ENCODE data around the gene PBX4.

PBX4 gene

DNA sequence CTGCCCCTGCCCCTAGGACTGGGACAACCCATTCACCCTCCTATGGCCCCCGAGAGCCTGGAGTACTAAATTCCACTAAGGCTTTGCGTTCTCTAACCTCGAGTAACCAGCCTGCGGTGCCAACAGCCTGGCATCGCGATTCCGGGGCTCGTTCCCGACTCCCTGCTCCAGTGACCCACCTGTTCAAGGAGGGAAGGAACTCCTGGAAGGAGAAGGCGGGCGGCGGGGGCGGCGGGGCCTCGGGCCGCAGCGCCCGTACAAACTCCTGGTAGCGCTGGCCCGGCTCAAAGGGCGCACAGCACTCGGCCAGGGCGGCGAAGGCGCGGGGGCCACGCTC lies 18.7 kb upstream of the PBX4 start:
- no peak for TF ChIP-seq GATA3 (IDR thresholded peaks at IDR 0.05; ENCODE audit: low read depth, low read length)
- TF ChIP-seq GATA2 (IDR thresholded peaks at IDR 0.05; ENCODE audit: low read depth, low read length): no peak

DNA sequence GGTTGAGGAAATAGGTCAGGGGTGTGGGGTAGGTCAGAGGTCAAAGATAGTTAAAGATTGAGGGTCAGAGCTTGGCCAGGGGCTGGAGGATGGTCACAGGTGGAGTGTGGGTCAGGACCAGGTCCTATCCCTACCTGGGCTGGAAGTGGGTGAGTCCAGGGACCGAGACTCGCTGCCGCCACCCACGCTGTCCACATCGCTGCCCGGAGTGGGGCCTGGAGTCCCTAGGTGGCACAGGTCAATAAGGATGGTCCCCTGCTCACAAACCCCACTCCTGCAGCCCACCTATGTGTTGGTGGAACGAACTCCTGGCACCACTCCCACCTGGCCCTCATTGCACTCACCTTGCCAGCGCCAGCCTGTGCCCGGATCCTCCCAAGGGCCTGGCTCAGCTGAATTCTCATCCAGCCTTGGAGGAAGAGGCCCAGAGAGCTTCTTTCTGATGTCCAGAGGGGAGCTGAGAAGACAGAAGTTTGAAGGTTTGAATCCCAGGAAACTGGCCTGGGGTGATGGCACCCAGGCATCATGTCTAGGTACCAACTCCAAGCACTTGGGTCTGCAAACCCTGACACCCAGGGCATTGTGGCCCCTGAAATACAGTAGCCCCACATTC lies 18.2 kb upstream of the PBX4 start:
- TF ChIP-seq GATA3 (IDR thresholded peaks at IDR 0.05; ENCODE audit: low read depth, low read length) (no peak), GATA2 (IDR thresholded peaks at IDR 0.05; ENCODE audit: low read depth, low read length) (no peak)

DNA sequence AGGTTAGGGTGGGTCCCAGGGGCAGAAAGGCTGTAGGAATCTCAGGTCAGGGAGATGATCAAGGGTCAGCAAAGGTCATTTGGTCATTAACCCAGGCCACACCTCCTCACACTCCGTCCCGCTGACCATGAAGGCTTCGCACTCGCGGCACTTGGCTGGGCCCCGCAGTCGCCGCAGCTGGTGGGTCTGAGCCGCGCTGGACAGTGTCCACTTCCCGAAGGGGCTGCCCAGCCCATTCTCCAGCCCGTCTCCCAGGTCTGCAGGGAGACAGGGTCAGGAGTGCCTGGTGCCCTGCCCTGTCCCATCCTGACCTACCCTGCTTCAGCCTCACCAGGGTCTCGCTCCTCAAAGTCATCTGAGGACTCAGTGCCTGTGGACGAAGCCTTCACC lies 16.8 kb upstream of the PBX4 start:
- TF ChIP-seq GATA3 (IDR thresholded peaks at IDR 0.05; ENCODE audit: low read depth, low read length) (no peak), GATA2 (IDR thresholded peaks at IDR 0.05; ENCODE audit: low read depth, low read length) (no peak)

DNA sequence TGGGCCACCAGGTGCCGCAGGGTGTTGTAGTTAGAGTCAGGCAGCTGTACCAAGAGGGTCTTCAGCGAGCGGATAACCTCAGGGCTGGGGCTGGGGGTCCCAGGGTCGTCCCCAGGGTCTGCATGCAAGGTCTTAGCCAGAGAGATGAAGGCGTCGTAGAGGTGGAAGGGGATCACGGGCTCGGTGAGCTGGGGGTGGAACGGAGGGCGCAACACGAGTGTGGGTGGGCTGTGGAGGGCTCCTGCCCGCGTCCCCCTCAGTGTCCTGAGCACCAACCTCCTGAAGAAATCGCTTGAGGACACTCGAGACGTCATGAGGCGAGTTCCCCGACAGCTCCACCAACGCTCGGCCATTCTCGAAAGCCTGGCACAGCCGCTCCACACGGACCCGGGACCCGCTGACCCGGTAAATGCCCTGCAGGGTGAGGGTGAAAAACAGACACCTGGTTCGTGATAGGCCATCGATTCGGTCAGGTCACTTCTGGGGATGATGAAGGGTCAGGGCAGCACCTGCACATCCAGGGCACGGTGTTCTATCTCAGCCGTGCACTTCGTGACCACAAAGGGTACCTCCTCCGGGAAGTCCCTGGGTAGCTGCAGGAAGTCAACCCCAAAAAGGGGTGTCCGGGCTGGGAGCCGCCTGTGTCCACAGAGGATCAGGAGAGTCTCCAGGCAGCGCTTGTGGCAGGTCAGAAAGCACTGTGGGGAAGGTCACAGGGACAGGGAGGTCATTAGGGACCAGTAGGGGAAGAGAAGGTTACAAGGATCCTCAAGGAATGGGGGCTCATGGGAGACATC lies 16.2 kb upstream of the PBX4 start:
- no peak for TF ChIP-seq GATA3 (IDR thresholded peaks at IDR 0.05; ENCODE audit: low read depth, low read length)
- no peak for TF ChIP-seq GATA2 (IDR thresholded peaks at IDR 0.05; ENCODE audit: low read depth, low read length)

DNA sequence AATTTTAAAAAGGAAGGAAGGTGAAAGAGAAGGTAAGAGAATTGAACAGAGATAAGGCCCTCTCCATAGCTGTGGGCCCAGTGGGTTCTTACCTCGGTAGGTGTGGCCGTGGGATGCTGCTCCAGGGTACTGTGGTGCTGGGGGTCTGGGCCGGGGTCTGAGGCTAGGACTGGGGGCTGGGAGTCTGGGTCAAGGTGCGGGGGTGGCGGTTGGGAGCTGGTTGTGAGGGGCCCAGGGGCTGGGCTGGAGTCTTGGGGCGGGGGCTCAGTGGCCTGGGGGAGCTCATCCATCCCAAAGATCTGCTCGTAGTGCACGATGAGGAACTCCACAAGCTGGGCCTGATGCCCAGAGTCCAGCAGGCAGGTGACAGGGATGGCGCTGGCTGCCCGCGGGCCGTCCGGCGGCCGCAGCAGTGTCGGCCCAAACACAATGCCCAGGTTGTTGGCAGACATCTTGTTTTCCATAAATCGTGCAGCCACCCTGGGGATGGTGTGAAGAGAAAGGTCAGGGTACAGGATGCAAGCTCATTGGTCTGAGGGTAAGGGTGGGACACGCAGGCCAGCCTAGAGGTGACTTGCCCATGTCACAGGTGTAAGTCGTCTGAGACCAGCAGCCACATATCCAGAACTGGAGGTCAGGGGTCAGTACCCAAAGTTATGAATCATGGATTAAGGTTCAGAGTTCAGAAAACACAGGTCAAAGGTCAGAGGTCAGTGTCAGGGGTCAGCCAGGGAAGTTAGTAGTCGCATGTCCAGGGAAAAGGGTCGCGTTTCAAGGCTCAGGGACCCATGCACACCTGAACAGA lies 15.4 kb upstream of the PBX4 start:
- no peak for TF ChIP-seq GATA2 (IDR thresholded peaks at IDR 0.05; ENCODE audit: low read depth, low read length)
- TF ChIP-seq GATA3 (IDR thresholded peaks at IDR 0.05; ENCODE audit: low read depth, low read length): no peak

DNA sequence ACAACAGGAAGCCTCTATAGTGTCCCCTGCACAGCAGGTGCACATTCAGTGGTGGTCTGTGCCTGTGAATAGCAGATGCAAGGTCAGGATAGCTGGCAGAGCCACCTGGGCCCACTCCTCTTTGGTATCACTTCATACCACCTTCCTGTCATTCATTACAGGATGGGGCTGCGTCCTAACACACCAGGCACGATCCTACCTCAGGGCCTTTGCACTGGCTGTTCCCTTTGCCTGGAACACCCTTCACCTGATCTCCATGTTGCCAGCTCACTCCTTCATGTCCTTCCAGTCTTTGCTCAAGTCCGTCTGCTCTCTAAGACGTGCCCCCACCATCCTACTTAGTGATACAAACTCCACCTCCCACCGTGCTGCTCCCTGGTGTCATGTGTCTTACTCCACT lies 14.2 kb upstream of the PBX4 start:
- TF ChIP-seq GATA2 (IDR thresholded peaks at IDR 0.05; ENCODE audit: low read depth, low read length): no peak
- TF ChIP-seq GATA3 (IDR thresholded peaks at IDR 0.05; ENCODE audit: low read depth, low read length): no peak

DNA sequence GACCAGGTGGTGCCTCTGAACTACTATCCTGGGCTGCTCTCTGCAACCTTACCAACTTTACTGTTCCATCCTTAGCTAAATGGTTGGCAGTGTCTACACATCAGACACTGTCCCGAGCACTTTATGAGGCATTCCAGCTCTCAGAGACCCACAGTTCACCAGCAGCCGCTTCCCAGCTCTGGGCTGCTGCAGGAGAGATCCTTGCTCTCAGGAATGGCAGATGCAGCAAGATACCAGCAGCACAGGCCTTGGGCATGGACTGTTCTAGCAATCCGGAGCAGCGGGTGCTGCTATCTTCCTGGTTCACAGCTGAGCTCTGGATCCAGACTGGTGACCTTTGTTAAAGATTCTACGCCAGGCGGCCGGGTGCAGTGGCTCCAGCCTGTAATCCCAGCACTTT lies 12.9 kb upstream of the PBX4 start:
- TF ChIP-seq GATA2 (IDR thresholded peaks at IDR 0.05; ENCODE audit: low read depth, low read length) (no peak), GATA3 (IDR thresholded peaks at IDR 0.05; ENCODE audit: low read depth, low read length) (no peak)

DNA sequence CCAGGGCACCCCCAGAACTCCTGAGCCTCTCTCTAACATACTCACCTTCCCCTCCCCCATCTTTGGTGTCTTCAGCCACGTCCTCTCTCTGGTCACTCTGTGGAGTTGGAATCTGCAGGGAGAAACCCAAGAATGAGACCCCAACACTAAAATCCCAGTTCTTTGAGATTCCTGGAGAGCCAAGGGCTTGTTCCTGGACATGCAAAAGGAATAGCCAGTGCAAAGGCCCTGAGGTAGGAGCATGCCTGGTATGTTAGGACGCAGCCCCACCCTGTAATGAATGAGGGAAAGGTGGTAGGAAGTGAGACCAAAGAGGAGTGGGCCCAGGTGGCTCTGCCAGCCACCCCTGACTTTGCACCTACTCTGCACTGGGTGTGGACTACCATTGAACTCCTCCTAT lies 11.9 kb upstream of the PBX4 start:
- TF ChIP-seq GATA2 (IDR thresholded peaks at IDR 0.05; ENCODE audit: low read depth, low read length) (no peak), GATA3 (IDR thresholded peaks at IDR 0.05; ENCODE audit: low read depth, low read length) (no peak)

DNA sequence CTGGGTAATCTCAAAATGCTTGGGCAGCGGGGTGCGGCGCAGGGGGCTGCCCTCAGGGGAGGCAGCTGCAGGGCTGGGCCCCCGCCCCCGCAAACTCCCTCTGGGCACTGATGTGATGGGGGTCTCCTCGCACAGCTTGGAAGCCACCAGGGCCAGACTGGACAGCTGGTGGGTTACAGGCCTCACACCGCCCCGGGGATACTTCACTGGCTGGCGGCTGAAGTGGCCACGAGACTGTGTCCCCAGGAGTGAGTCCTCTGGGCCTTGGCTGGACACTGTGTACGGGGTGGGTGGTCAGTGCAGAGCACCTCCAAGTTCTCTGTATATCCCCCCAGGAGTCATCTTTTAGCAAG lies 11.6 kb upstream of the PBX4 start:
- TF ChIP-seq GATA2 (IDR thresholded peaks at IDR 0.05; ENCODE audit: low read depth, low read length) (no peak), GATA3 (IDR thresholded peaks at IDR 0.05; ENCODE audit: low read depth, low read length) (no peak)

DNA sequence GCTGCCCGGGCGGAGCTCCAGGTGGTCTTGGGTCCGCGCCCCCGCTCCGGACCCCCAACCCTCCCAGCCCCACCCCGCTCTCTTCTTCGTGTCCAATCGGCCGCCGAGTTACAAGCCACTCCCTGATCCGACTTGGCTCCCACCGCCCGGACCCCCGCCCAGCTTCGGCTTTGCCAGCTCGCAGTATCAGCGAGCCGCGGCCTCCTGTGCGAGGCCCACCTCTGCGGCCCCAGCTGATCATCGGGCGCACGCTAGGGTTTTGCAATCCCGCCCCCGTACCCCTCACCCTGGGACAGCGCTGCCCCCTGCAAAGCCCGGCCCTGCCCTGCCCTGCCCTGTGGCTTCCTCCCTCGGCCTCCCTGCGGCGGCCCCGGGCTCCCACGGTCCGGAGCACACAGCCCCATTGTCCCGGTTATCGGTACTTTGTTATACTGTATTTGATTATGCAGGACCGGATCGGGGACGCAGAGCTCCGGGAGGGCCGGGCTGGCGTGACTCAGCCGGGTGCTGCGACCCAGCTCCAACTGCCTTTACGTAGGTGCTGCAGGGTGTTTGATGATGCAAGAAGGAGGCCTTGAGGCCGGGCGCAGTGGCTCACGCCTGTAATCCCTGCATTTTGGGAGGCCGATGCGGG lies 10.1 kb upstream of the PBX4 start:
- TF ChIP-seq GATA2 (IDR thresholded peaks at IDR 0.05; ENCODE audit: low read depth, low read length): no peak
- TF ChIP-seq GATA3 (IDR thresholded peaks at IDR 0.05; ENCODE audit: low read depth, low read length): no peak

DNA sequence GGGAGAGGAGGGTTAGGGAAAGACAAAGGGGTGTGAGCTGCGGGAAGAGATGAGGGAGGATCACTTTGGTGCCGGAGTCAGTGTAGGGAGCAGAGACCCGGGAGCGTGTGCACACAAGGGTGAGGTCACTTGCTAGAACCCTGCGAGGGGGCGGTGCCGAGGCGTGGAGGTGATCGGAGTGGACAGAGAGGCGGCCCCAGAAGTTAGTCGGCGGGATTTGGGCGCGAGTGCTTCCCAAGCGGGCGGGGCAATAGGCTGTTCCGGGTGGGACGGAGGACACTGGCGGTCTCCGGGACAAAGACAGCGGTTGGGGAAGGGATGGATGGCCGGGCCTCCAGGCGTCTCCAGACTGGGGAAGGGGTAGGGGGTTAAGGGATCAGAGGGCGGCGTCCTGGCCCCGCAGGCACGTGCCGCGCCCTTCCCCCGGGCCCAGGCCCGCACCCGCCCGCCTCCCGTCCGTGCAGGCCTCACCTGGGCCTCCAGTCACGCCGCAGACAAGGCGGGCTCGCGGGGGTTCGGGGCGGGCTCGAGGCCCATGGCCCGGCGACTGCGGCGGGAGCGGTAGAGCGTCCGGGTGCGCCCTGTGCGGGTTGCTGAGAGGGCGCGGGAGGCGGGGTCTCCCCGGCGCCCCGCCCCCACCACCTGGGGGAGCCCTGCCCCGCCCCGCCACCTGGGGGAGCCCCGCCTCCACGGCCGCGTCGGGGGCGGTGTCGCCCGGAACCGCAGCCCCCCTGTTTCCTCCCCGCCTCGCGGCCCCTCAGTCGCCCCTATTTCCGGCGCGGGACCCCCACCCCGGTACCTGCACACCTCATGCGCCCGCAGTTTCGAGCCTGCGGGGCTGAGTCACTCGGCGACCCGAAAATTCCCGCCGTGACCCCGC lies 9.4 kb upstream of the PBX4 start, which contains the start of gene LPAR2:
Gene LPAR2, minus strand, starts transcription at position 600 of the 880 bp plus-strand sequence. CDS start 945 bp downstream, outside the sequence.
- TF ChIP-seq GATA3 (IDR thresholded peaks at IDR 0.05; ENCODE audit: low read depth, low read length) (no peak), GATA2 (IDR thresholded peaks at IDR 0.05; ENCODE audit: low read depth, low read length) (no peak)

DNA sequence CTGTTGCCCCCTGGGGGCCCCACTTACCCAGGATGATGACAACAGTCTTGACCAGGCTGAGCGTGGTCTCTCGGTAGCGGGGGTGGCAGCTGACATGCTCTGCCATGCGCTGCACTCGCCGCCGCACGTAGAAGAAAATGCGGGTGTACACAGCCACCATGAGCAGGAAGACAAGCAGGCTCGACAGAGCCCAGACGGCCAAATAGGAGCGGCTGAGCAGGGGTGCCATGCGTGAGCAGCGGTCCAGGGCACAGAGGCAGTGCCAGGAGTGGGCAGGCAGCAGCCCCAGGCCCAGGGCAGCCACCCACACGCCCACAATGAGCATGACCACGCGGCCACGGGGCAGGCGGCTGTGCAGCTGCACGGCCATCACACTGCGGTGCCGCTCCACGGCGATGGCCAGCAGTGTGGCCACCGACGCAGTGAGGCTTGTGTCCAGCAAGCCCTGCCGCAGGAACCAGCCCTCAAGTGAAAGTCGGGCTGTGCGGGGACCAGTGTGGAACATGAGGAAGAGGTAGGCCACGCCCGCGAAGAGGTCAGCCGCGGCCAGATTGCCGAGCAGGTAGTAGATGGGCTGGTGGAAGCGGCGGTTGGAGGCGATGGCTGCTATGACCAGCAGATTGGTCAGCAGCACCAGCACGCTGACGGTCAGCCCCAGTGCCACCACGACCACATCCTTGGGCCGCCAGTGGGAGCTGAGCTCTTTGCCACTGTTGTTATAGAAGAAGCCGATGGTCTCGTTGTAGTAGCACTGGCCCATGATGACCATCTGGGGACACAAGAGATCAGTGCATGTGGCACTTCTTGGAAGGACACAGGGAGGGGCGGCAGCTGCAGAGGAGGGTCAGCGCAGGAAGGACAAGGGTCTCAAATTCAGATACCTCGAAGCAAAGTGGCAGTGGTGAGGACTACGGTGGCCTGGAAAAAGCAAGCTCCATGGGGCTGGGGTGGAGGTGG lies 8.3 kb upstream of the PBX4 start:
- TF ChIP-seq GATA3 (IDR thresholded peaks at IDR 0.05; ENCODE audit: low read depth, low read length): no peak
- TF ChIP-seq GATA2 (IDR thresholded peaks at IDR 0.05; ENCODE audit: low read depth, low read length): no peak

Data from SH-SY5Y (cell line).